ENCODE measurements around the gene PDE6A. TPM values are rescaled to one million over a fixed set of nuclear protein-coding genes. Genes with fewer than 3 reads are reported as not detected.

PDE6A gene
- total RNA-seq, 2 experiments from 2014 or later: not detected

DNA sequence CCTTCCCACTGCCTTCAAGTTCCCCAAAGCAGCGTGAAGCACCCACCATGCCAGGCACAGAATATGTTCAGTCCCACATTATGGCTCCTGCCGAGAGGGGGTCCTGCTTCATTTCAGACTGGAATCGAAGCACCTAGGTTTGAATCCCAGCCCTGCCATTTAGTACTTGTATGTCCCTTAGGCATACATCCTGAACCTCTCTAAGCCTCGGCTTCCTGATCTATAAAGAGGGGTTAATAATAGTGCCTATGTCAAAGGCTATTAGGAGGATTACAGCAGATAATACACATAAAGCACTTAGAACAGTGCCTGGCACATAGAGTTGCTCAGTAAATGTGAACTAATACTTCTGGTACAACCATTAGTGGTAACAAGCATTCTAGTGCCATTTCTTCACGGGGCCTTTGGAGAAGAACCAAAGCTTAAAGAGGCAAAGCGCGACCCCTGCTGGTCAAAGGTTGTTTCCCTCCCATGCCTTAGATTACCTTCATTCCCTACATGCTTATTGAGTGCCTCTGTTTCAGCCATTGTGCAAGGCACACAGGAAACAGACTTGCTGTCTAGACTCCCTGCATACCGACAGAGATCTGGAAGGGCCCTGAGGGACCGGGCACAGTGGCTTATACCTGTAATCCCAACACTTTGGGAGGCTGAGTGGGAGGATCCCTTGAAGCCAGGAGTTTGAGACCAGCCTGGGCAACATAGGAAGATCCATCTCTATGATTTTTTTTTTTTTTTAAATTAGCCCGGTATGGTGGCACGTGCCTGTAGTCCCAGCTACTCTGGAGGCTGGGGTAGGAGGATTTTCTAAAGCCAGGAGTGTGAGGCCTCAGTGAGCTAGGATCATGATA, 116.2 kb downstream of the PDE6A start:
- CTCF ChIA-PET: interaction anchor here (0.8 to 6.6 kb wide), 26 partner anchors 9 to 207 kb away, joined by 3 to 96 read pairs (median 5); partner anchors contain the start of genes HMGXB3, SLC26A2 and TIGD6
- H3K27ac Mint-ChIP-seq: no peak overlapping the region
- peaks cover 9% of the 10 kb centered on the region for H3K4me1 Mint-ChIP-seq
- H3K9me3 Mint-ChIP-seq: no peaks in the 10 kb centered on the region
- H3K36me3 Mint-ChIP-seq (ENCODE audit: low read depth): no peaks in the 10 kb centered on the region
- no peak overlapping the region for H3K4me3 Mint-ChIP-seq
- no peaks in the 10 kb centered on the region for H3K27me3 Mint-ChIP-seq
- peak; percentile 85 for DNase-seq
- POLR2A ChIA-PET: interaction anchor here (0.7 kb wide), 1 partner anchor 192 kb away, joined by 3 read pairs; no protein-coding TSS in a partner anchor

- Mint-ChIP-seq H3K4me3 (no peak overlapping the region), H3K27me3 (no peaks in the 10 kb centered on the region), H3K27ac (no peak overlapping the region), H3K4me1 (peaks cover 9% of the 10 kb centered on the region), H3K9me3 (no peaks in the 10 kb centered on the region), H3K36me3 (ENCODE audit: low read depth) (no peaks in the 10 kb centered on the region)
- no peak for DNase-seq
- ChIA-PET CTCF (interaction anchor here (0.8 to 6.6 kb wide), 12 partner anchors 12 to 206 kb away, joined by 3 to 96 read pairs (median 7); partner anchors contain the start of genes HMGXB3 and TIGD6), POLR2A (no interaction called here)
These were observed 117.0 kb downstream of the PDE6A start for GRCh38 chr5:149827546-149827945.

DNA sequence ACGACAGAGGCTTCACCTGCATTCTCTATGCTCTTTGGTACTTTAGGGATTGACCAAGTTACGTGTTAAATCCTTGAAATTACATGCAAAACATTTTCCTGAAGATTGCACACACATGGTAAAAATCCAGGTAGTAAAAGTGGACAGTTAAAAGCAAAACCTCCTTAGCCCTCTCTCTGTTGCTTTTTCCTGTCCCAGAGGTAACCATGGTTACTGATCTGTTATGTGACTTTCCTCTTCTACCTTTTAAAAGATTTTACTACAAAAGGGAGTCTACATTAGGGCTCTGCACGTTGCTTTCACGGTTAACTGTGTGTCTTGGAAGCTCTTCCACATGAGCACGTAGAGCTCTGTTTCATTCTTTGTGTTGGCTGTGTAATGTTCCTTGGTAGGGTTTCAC, 117.5 kb downstream of the PDE6A start:
- Mint-ChIP-seq H3K36me3 (ENCODE audit: low read depth) (no peaks in the 10 kb centered on the region), H3K27me3 (no peaks in the 10 kb centered on the region), H3K4me3 (no peak overlapping the region), H3K4me1 (peaks cover 9% of the 10 kb centered on the region), H3K9me3 (no peaks in the 10 kb centered on the region), H3K27ac (no peak overlapping the region)
- CTCF ChIA-PET: interaction anchor here (1.0 to 6.6 kb wide), 8 partner anchors 12 to 186 kb away, joined by 3 to 96 read pairs (median 16); no protein-coding TSS in a partner anchor
- POLR2A ChIA-PET: no interaction called here
- no peak for DNase-seq

- no peaks in the 10 kb centered on the region for H3K9me3 Mint-ChIP-seq
- peaks cover 8% of the 10 kb centered on the region for H3K4me1 Mint-ChIP-seq
- CTCF ChIA-PET: interaction anchor here (1.0 to 6.6 kb wide), 8 partner anchors 11 to 186 kb away, joined by 5 to 96 read pairs (median 16); no protein-coding TSS in a partner anchor
- no peaks in the 10 kb centered on the region for H3K36me3 Mint-ChIP-seq (ENCODE audit: low read depth)
- POLR2A ChIA-PET: interaction anchor here (0.6 kb wide), 1 partner anchor 125 kb away, joined by 3 read pairs; no protein-coding TSS in a partner anchor
- no peak for DNase-seq
- H3K27ac Mint-ChIP-seq: no peak overlapping the region
- no peak overlapping the region for H3K4me3 Mint-ChIP-seq
- H3K27me3 Mint-ChIP-seq: no peaks in the 10 kb centered on the region
These were observed 118.0 kb downstream of the PDE6A start for GRCh38 chr5:149826574-149826973.

GRCh38 chr5:149824846-149825245, 119.7 kb downstream of the PDE6A start:
- Mint-ChIP-seq H3K4me3 (no peak overlapping the region), H3K4me1 (peaks cover 1% of the 10 kb centered on the region), H3K27ac (no peak overlapping the region), H3K27me3 (no peaks in the 10 kb centered on the region), H3K36me3 (ENCODE audit: low read depth) (no peaks in the 10 kb centered on the region), H3K9me3 (no peaks in the 10 kb centered on the region)
- POLR2A ChIA-PET: interaction anchor here (1.0 kb wide), 1 partner anchor 9 kb away, joined by 4 read pairs; no protein-coding TSS in a partner anchor
- no peak for DNase-seq
- CTCF ChIA-PET: interaction anchor here (2.9 kb wide), 1 partner anchor 28 kb away, joined by 7 read pairs; no protein-coding TSS in a partner anchor

GRCh38 chr5:149824120-149824519, 120.5 kb downstream of the PDE6A start:
- CTCF ChIA-PET: interaction anchor here (2.9 kb wide), 1 partner anchor 28 kb away, joined by 7 read pairs; no protein-coding TSS in a partner anchor
- Mint-ChIP-seq H3K4me1 (peaks cover 1% of the 10 kb centered on the region), H3K4me3 (no peak overlapping the region), H3K9me3 (no peaks in the 10 kb centered on the region), H3K36me3 (ENCODE audit: low read depth) (no peaks in the 10 kb centered on the region), H3K27ac (no peak overlapping the region), H3K27me3 (no peaks in the 10 kb centered on the region)
- POLR2A ChIA-PET: no interaction called here
- no peak for DNase-seq

DNA sequence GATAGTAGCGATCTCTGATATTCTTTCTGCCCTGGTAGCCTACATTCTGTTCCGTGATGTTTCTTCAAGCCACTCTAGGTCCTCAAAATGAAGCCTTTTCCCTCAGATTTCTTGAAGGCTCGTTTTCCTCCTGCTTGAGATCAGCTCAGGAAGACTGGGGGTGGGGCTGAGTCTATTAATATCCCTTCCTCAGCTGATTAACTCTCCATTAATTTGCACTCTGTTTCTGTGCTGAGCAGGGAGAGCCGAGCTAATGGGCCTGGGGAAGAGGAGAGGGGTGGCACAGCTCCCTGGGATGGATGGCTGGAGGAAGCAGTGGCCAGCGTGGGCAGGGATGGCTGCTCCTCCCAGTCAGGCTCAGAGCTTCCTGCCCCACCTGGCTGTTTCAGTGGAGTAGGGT, 121.2 kb downstream of the PDE6A start:
- Mint-ChIP-seq H3K27ac (no peak overlapping the region), H3K9me3 (no peaks in the 10 kb centered on the region), H3K36me3 (ENCODE audit: low read depth) (no peaks in the 10 kb centered on the region), H3K27me3 (no peaks in the 10 kb centered on the region), H3K4me1 (no peaks in the 10 kb centered on the region), H3K4me3 (no peak overlapping the region)
- no peak for DNase-seq
- ChIA-PET POLR2A (no interaction called here), CTCF (interaction anchor here (1.3 to 2.5 kb wide), 2 partner anchors 11 to 166 kb away, joined by 4 to 9 read pairs; no protein-coding TSS in a partner anchor)

- Mint-ChIP-seq H3K9me3 (no peaks in the 10 kb centered on the region), H3K27ac (no peak overlapping the region), H3K4me3 (no peak overlapping the region), H3K27me3 (no peaks in the 10 kb centered on the region), H3K4me1 (no peaks in the 10 kb centered on the region), H3K36me3 (ENCODE audit: low read depth) (no peaks in the 10 kb centered on the region)
- POLR2A ChIA-PET: no interaction called here
- DNase-seq: no peak
- CTCF ChIA-PET: interaction anchor here (1.1 to 2.5 kb wide), 4 partner anchors 12 to 453 kb away, joined by 3 to 9 read pairs (median 4); no protein-coding TSS in a partner anchor
These were observed 122.3 kb downstream of the PDE6A start for GRCh38 chr5:149822301-149822700.

DNA sequence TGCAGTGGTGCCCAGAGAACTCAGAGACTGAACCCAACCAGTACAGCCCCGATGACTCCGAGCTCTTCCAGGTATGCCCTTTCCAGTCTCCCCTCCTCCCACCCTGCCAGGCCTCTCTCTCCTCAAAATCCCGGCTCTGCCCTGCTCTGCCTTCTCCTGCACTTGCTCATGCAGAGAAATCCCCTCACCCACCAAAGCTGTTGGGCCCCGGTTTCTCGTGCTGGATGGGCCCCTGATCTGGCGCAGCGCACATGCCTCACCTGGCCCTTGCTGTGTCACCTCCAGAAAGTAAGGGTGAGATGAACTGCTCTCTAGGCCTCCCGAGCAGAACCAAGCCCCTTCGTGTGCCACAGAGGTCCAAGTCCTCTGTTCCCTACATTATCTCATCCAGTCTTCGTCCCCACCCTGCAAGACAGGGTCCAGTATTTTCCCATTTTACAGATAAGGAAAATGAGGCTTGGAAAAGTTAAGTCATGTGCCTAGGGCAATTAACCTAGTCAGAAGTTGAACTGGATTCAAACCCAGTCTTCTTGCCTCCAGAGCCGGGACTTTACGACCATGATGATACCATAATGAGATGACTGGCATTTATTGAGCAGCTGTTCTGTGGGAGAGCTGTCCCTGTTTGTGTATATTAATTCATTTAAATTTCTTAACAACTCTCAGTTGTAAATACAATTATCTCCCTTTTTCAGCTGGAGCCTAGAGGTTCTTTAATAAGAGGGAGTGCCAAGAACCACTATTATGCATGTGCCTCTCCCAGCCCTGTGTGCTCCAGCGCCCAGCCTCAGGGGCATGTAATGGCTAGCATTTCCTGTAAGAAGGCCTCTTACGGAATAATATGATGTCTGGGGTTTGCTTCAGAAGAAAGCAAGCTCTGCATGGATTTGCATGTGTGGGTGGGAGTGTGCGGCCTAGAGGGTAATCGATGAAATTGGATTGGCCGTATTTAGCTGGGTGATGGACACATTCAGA, 123.8 kb downstream of the PDE6A start:
- CTCF ChIA-PET: interaction anchor here (1.2 to 2.5 kb wide), 5 partner anchors 13 to 184 kb away, joined by 3 to 13 read pairs (median 6); no protein-coding TSS in a partner anchor
- no peaks in the 10 kb centered on the region for H3K4me1 Mint-ChIP-seq

DNA sequence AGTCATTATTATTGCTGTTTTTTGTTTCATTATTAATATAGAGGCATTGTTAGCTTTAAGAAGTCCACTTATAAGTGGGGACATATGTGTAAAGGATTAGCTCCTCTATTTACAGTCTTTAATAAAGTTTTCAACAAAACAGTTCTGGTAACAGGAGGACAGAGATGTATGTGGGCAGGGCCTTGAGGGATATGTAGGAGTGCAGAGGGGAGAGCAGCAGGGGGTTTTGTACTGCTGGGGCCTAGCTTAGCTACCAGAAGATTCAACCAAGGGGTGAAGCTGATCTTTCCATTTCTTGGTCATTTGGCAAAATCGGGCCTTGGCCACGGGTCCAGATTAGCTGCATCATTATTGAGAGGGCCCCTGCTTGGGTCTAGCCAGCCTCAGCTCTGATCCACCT, 124.6 kb downstream of the PDE6A start:
- CTCF ChIA-PET: interaction anchor here (1.2 to 2.5 kb wide), 5 partner anchors 9 to 183 kb away, joined by 3 to 13 read pairs (median 5); no protein-coding TSS in a partner anchor
- H3K27ac Mint-ChIP-seq: no peak overlapping the region
- DNase-seq: no peak

More for the DNA sequence above, 123.8 kb downstream of the PDE6A start:
- POLR2A ChIA-PET: no interaction called here
- DNase-seq: no peak
- no peaks in the 10 kb centered on the region for H3K9me3 Mint-ChIP-seq
- no peak overlapping the region for H3K4me3 Mint-ChIP-seq
- no peak overlapping the region for H3K27ac Mint-ChIP-seq
- no peaks in the 10 kb centered on the region for H3K36me3 Mint-ChIP-seq (ENCODE audit: low read depth)
- H3K27me3 Mint-ChIP-seq: no peaks in the 10 kb centered on the region

GRCh38 chr5:149818116-149818515, 126.5 kb downstream of the PDE6A start:
- Mint-ChIP-seq H3K9me3 (no peaks in the 10 kb centered on the region), H3K27me3 (no peaks in the 10 kb centered on the region), H3K36me3 (ENCODE audit: low read depth) (no peaks in the 10 kb centered on the region), H3K27ac (no peak overlapping the region), H3K4me3 (no peak overlapping the region), H3K4me1 (no peaks in the 10 kb centered on the region)
- ChIA-PET CTCF (interaction anchor here (1.4 to 2.0 kb wide), 2 partner anchors 11 to 14 kb away, joined by 3 to 5 read pairs; no protein-coding TSS in a partner anchor), POLR2A (no interaction called here)
- no peak for DNase-seq

More for the DNA sequence above, 124.6 kb downstream of the PDE6A start:
- Mint-ChIP-seq H3K4me1 (no peaks in the 10 kb centered on the region), H3K9me3 (no peaks in the 10 kb centered on the region), H3K27me3 (no peaks in the 10 kb centered on the region), H3K36me3 (ENCODE audit: low read depth) (no peaks in the 10 kb centered on the region), H3K4me3 (no peak overlapping the region)
- POLR2A ChIA-PET: no interaction called here

GRCh38 chr5:149817539-149818060, 127.0 kb downstream of the PDE6A start:
- CTCF ChIA-PET: interaction anchor here (0.6 to 4.3 kb wide), 3 partner anchors 10 to 53 kb away, joined by 3 to 22 read pairs (median 5); no protein-coding TSS in a partner anchor
- H3K9me3 Mint-ChIP-seq: no peaks in the 10 kb centered on the region
- no peak overlapping the region for H3K27ac Mint-ChIP-seq
- DNase-seq: no peak
- no peaks in the 10 kb centered on the region for H3K27me3 Mint-ChIP-seq
- H3K4me1 Mint-ChIP-seq: no peaks in the 10 kb centered on the region
- POLR2A ChIA-PET: no interaction called here
- H3K36me3 Mint-ChIP-seq (ENCODE audit: low read depth): no peaks in the 10 kb centered on the region
- H3K4me3 Mint-ChIP-seq: no peak overlapping the region

Data from activated CD4-positive, alpha-beta memory T cell treated with anti-CD3 and anti-CD28 coated beads, Interleukin-2, amount 10 ng/mL, durations not matched to agents 7 days and 5 days (primary cell).